Measurements from ENCODE around the gene MIEF1. TPM values are rescaled to one million over a fixed set of nuclear protein-coding genes. Genes with fewer than 3 reads are reported as not detected.
A peak's percentile ranks its signal among the peaks of the same experiment; 100 is the strongest.

MIEF1 gene
- 24.8 TPM for polyA plus RNA-seq (2013, experiment 1 of 2)
- 23.8 TPM for polyA plus RNA-seq (2013, experiment 2 of 2)

DNA sequence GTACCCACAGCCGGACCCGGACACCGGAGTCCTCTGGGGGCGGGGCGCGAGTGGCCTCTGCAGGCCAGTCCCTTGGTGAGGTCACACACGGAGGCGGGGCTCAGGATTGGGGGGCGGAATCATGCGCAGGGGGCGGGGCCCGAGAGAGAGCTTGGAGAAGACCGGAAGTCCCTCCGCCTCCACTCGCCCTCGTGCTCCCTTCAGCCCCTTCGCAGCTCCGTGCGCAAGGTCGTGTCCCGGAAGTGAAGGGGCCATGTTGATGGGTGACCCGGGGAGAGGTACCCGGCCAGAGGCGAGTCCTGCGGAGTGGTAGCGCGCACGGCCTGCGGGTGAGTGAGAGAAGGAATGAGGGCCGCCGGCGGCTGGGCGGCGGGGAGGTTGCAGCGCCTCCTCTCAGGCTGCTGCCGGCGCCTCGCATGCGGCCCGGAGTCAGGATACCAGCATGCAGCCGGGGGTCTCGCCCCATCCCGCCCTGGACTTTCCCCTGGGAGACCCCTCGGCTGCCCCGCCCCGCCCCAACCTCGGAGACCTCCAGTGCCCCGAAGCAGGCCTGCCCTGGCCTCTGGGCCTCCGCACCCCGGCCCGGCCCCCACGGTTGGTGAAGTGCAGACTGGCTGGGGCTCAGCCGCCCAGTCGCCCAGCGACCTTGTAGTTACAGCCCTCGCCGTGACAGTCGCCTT is at the start of gene MIEF1:
Gene MIEF1 (plus strand): TSS at position 182 of the 680 bp plus-strand sequence. CDS start 9,005 bp downstream, outside the sequence.
- Histone ChIP-seq H3K27me3 (ENCODE audit: insufficient read depth, low read length) (peaks cover 62% of the 10 kb centered on the region), H3K9me3 (ENCODE audit: insufficient read depth, low read depth, low read length) (no peaks in the 10 kb centered on the region), H3K36me3 (ENCODE audit: insufficient read depth, low read length) (peaks cover 36% of the 10 kb centered on the region), H3K9ac (ENCODE audit: low read depth, low read length) (peak within 1 kb of the TSS; percentile 80), H3K4me3 (ENCODE audit: low read length) (peak within 1 kb of the TSS; percentile 89), H3K27ac (ENCODE audit: low read depth, low read length) (peak within 1 kb of the TSS; percentile 37; the same call in 1 of the 2 replicates), H3K4me1 (ENCODE audit: insufficient read depth, low read length) (peaks cover 5% of the 10 kb centered on the region; the same call in 1 of the 2 replicates)
- 1% methylated on average over 58 of the region's 58 CpGs for WGBS

DNA sequence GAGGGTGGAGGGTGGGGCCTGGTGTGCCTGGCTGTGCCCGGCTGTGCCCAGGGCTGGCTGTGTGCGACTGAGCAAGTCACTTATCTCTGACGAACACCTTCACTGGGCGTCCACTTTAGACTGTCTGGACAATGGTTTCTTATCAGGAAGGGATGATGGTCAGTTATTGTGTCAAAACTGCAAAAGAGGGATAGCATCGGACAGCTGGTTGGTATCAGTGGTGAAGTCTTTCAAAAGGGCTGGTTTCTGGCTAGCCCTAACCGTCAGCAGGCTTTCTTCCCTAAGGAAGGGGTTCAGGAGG is 49.4 kb upstream of the MIEF1 start:
- WGBS, result 87% methylated on average over 6 of the region's 6 CpGs
- Histone ChIP-seq H3K4me3 (ENCODE audit: low read length) (no peak overlapping the region), H3K9ac (ENCODE audit: low read depth, low read length) (no peak overlapping the region), H3K27me3 (ENCODE audit: insufficient read depth, low read length) (peaks cover 17% of the 10 kb centered on the region), H3K9me3 (ENCODE audit: insufficient read depth, low read depth, low read length) (no peaks in the 10 kb centered on the region), H3K4me1 (ENCODE audit: insufficient read depth, low read length) (peaks cover 5% of the 10 kb centered on the region; the same call in 1 of the 2 replicates), H3K27ac (ENCODE audit: low read depth, low read length) (no peak overlapping the region), H3K36me3 (ENCODE audit: insufficient read depth, low read length) (no peaks in the 10 kb centered on the region)

DNA sequence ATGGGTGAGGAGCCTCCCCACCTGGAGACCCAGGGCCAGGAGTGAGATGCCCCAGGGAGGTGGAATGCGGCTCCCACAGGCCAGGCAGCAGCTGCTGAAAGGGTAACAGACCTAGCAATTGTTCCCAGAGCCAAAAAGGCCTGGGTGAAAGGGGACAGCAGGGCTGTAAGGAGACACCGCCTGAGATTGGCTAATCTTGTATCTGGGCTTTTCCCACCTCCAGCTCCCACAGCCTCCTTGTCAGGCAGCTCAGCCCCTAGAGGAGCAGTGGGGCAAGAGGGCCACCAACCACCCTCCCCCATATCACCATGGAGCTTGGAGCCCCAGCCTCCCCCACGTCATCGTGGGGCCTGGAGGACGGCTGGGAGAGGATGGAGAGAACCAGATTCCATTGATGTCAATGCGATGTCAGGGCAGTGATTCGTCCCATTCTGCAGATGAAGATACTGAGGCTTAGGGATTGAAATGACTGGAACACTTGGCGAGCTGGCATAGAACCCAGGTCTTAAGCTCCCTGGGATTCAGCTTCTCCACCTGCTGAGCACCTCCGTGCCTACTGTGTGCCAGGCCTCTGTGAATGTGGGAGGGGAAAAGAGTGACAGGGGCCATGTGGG is 48.2 kb upstream of the MIEF1 start:
- 67% methylated on average over 9 of the region's 9 CpGs for WGBS
- no peaks in the 10 kb centered on the region for H3K9me3 ChIP-seq (ENCODE audit: insufficient read depth, low read depth, low read length)
- peaks cover 5% of the 10 kb centered on the region; the same call in 1 of the 2 replicates for H3K4me1 ChIP-seq (ENCODE audit: insufficient read depth, low read length)
- H3K4me3 ChIP-seq (ENCODE audit: low read length), result no peak overlapping the region
- H3K27ac ChIP-seq (ENCODE audit: low read depth, low read length), result no peak overlapping the region; the same call in 1 of the 2 replicates
- H3K27me3 ChIP-seq (ENCODE audit: insufficient read depth, low read length), result peaks cover 28% of the 10 kb centered on the region
- H3K36me3 ChIP-seq (ENCODE audit: insufficient read depth, low read length), result no peaks in the 10 kb centered on the region
- H3K9ac ChIP-seq (ENCODE audit: low read depth, low read length), result no peak overlapping the region

DNA sequence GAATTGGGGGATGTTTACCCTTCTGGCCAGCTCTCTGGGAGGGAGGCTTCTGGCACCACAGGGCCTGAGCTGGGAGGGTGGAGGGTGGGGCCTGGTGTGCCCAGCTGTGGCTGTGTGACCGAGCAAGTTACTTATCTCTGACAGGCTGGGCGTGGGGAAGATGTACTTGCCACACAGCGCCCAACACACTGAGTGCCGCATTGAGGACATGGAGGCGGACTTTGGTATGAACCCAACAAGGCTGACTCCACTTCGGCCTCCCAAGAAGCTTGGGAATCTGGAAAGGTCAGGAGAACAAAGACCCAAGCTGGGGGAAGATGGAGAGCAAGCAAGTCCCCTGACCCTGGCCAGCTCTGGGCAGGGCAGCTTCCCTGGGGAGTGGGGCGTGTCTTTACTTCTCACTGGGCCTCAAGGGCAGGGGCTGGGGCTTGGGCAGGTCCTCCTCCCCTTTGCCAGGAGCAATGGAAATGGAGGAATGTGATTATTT is 47.7 kb upstream of the MIEF1 start:
- peaks cover 32% of the 10 kb centered on the region for H3K27me3 ChIP-seq (ENCODE audit: insufficient read depth, low read length)
- no peak overlapping the region for H3K27ac ChIP-seq (ENCODE audit: low read depth, low read length)
- 49% methylated on average over 7 of the region's 7 CpGs for WGBS
- no peak overlapping the region for H3K4me3 ChIP-seq (ENCODE audit: low read length)
- H3K9ac ChIP-seq (ENCODE audit: low read depth, low read length), result no peak overlapping the region
- H3K36me3 ChIP-seq (ENCODE audit: insufficient read depth, low read length), result no peaks in the 10 kb centered on the region
- no peaks in the 10 kb centered on the region for H3K9me3 ChIP-seq (ENCODE audit: insufficient read depth, low read depth, low read length)
- peaks cover 5% of the 10 kb centered on the region; the same call in 1 of the 2 replicates for H3K4me1 ChIP-seq (ENCODE audit: insufficient read depth, low read length)

DNA sequence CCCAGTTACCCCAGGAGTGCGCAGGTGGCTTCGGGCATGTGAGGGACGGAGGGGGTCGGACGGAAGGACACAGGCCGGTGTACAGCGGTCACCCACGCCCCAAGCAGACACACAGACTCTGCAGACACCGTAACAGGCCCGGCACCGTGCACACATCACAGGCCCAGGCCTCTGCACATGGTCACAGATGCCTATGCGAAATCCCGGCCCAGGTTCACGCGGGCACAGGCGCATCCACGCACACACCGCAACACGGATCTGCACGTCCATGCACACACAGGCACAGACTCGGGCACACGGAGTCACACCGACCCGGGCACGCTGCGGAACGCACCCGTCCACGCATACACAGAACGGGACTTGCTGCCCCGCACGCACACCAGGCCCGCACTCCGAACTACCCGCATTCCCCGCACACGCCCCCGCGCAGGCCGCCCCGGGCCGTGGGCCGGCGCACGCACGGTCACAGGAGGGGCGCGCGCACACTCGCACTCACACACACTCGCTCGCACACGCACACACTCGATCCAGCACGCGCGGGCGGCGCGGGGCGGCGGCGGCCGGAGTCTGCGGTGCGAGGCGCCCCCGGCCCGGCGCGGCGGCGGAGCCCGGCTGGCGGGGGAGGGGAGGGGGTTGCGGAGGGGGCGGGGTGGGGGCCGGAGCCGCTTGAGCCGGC is 45.4 kb upstream of the MIEF1 start, which contains the start of gene MGAT3:
Gene MGAT3 (plus strand): TSS at position 491 of the 676 bp plus-strand sequence. CDS start 30,336 bp downstream, outside the sequence.
- H3K27ac ChIP-seq (ENCODE audit: low read depth, low read length), result no peak within 1 kb of the TSS
- peak within 1 kb of the TSS; percentile 55 for H3K9ac ChIP-seq (ENCODE audit: low read depth, low read length)
- H3K4me3 ChIP-seq (ENCODE audit: low read length), result peak within 1 kb of the TSS; percentile 61
- H3K27me3 ChIP-seq (ENCODE audit: insufficient read depth, low read length), result peaks cover 32% of the 10 kb centered on the region
- H3K4me1 ChIP-seq (ENCODE audit: insufficient read depth, low read length), result peaks cover 5% of the 10 kb centered on the region; the same call in 1 of the 2 replicates
- H3K9me3 ChIP-seq (ENCODE audit: insufficient read depth, low read depth, low read length), result no peaks in the 10 kb centered on the region
- H3K36me3 ChIP-seq (ENCODE audit: insufficient read depth, low read length), result no peaks in the 10 kb centered on the region
- 40% methylated on average over 55 of the region's 80 CpGs for WGBS

DNA sequence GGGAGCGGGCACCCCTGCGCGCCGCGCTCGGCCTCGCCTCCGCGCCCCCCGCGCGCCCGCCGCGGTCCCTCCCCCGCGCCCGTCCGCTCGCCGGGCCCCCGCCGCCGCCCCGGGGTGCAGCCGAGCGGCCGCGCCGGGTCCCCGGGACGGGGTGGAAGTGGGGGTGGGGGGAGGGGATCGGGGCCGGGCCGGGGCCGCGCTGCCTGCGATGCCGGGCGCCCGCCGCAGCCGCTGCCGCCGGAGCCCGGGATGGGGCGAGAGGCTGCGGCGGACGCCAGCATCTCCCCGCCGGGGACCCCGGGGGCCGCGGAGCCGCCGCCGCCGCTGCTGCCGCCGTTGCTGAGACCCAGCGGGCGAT is 44.9 kb upstream of the MIEF1 start:
- H3K27ac ChIP-seq (ENCODE audit: low read depth, low read length), result no peak overlapping the region
- peak overlapping the region; percentile 61 for H3K4me3 ChIP-seq (ENCODE audit: low read length)
- H3K4me1 ChIP-seq (ENCODE audit: insufficient read depth, low read length), result 0 out of 2 replicates have a peak, but pooled peaks cover 2% of the 10 kb centered on the region
- no peak overlapping the region for H3K9ac ChIP-seq (ENCODE audit: low read depth, low read length)
- peaks cover 32% of the 10 kb centered on the region for H3K27me3 ChIP-seq (ENCODE audit: insufficient read depth, low read length)
- H3K36me3 ChIP-seq (ENCODE audit: insufficient read depth, low read length), result no peaks in the 10 kb centered on the region
- no peaks in the 10 kb centered on the region for H3K9me3 ChIP-seq (ENCODE audit: insufficient read depth, low read depth, low read length)
- WGBS, result under 1% methylated on average over 59 of the region's 63 CpGs

DNA sequence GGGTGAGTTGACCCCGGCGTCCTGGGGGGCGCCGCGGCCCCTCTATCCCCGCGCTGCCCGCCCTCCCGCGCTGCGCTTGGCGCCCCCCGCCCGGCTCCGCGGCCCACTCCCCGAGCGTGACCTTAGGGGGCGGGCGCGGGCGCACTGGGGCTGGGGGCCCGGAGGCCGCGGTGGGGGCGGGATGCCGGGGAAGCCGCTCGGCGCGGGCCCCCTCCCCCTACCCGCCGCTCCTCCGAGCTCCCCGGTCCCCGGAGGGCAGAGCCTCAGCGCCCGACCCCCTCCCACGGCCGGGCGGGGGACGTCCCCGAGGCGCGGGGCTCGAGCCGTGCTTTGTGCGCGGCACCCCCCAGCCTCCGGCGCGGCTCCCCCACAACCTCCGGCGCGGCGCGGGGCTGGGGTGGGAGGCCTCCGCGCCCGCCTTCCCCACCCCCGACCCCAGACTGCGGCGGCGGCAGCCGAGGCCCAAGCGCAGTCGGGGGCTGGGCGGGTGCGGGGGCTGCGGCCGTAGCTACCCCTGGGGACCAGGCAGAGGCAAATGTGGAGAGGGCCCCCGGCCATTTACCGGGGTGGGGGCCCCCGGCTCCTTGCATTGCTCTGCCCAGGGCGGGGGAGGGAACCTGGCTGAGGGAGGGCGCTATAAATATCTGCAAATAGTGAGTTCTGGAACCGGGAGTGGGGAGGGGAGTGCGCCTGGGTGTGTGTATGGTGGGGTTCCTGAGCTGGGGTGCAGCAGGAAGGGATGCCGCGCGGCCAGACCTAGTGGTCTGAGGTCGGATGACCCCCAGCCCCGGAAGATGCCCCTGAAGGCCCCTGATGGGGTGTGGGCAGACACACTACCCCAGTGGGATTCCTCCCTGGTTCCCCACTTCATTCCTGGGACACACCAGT is 44.3 kb upstream of the MIEF1 start:
- Histone ChIP-seq H3K27me3 (ENCODE audit: insufficient read depth, low read length) (peaks cover 32% of the 10 kb centered on the region), H3K4me1 (ENCODE audit: insufficient read depth, low read length) (peaks cover 4% of the 10 kb centered on the region; the same call in 1 of the 2 replicates), H3K36me3 (ENCODE audit: insufficient read depth, low read length) (no peaks in the 10 kb centered on the region), H3K9me3 (ENCODE audit: insufficient read depth, low read depth, low read length) (no peaks in the 10 kb centered on the region), H3K9ac (ENCODE audit: low read depth, low read length) (peak overlapping the region; percentile 55), H3K4me3 (ENCODE audit: low read length) (peak overlapping the region; percentile 61), H3K27ac (ENCODE audit: low read depth, low read length) (no peak overlapping the region)
- 1% methylated on average over 83 of the region's 83 CpGs for WGBS

DNA sequence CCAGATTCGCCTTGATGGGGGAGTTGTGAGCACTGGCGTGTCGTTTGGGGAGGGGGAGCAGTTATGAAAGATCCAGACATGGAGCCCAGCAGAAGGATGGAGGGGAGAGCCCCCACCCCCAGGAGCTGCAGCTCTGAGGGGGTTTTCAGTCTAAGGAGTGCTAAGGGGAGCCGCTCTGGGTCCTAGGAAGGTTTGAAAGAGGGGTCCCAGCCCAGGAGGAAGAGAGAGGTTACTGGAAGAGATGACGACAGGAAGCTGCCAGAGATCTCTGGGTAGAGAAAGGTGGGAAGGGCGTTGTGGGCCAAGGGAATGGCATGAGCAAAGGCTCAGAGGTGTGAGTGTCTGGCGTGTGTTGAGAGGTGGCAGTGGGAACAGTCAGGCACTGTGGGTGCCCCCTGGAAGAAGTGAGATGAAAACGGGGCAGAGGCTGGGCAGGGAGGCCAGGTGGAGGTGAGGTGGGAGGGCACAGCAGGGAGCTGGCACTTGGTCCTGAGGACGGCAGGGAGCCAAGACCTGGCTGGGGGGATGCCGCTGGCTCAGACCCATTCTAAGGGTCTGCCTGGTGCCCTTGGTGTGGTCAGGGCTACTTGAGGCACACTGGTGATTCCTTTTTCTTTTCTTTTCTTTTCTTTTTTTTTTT is 43.5 kb upstream of the MIEF1 start:
- Histone ChIP-seq H3K4me1 (ENCODE audit: insufficient read depth, low read length) (peaks cover 5% of the 10 kb centered on the region; the same call in 1 of the 2 replicates), H3K36me3 (ENCODE audit: insufficient read depth, low read length) (no peaks in the 10 kb centered on the region), H3K27ac (ENCODE audit: low read depth, low read length) (no peak overlapping the region), H3K27me3 (ENCODE audit: insufficient read depth, low read length) (peaks cover 32% of the 10 kb centered on the region), H3K4me3 (ENCODE audit: low read length) (peak overlapping the region; percentile 61), H3K9ac (ENCODE audit: low read depth, low read length) (0 out of 2 replicates have a peak overlapping the region, but pooled peaks have one; percentile 55), H3K9me3 (ENCODE audit: insufficient read depth, low read depth, low read length) (no peaks in the 10 kb centered on the region)
- WGBS, result 49% methylated on average over 10 of the region's 10 CpGs

DNA sequence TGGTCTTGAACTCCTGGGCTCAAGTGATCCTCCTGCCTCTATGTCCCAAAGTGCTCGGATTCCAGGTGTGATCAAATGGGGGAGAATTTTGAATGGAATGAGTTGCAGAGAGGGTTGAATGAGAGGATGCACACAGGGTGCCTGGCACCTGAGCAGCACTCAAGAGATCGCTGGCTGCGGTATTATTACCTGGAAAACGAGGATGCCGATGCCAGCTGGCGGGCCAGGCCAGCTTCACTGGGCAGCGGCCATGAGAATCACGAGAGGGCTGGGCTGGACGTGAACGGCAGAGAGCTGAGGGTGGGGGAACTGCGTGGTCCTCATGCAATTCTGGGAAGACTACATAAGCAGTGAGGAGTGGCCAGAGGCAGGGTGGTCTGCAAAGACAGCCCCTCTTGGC is 42.4 kb upstream of the MIEF1 start:
- Histone ChIP-seq H3K36me3 (ENCODE audit: insufficient read depth, low read length) (no peaks in the 10 kb centered on the region), H3K27me3 (ENCODE audit: insufficient read depth, low read length) (peaks cover 32% of the 10 kb centered on the region), H3K4me1 (ENCODE audit: insufficient read depth, low read length) (peaks cover 5% of the 10 kb centered on the region; the same call in 1 of the 2 replicates), H3K9ac (ENCODE audit: low read depth, low read length) (no peak overlapping the region), H3K27ac (ENCODE audit: low read depth, low read length) (no peak overlapping the region), H3K9me3 (ENCODE audit: insufficient read depth, low read depth, low read length) (no peaks in the 10 kb centered on the region), H3K4me3 (ENCODE audit: low read length) (no peak overlapping the region)
- WGBS, result 86% methylated on average over 11 of the region's 11 CpGs

Data from HUES64 (cell line).